HG02759 (cell line): Measurements from ENCODE around the gene WNT7B.

Experiments
- ATAC-seq: cut with Tn5 transposase; IDR thresholded peaks from one replicate; pipeline ENCODE4 v1.9.1; 2021; ENCODE audit warnings: mild to moderate bottlenecking, moderate library complexity; ENCODE audit not compliant: unreplicated experiment

WNT7B gene

DNA sequence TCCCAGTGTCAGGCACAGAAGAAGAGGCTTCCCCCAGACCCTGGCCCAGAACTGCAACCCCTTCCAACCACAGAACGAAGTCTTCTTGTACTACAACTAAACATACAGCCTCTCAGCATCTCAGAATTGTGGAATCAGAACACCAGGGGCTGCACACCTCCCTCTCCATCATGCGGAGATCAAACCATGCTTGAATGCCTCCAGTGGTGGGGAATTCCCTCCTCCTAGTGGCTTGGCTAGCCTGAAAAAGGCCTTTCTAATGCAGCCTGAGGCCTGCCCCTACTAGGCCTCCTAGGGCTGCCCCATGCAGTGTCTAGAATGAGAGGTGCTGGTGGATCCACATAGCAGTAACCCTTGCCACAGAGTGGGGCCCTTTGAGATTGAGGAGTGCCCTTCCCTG lies 62.7 kb downstream of the WNT7B start:
- no peak for ATAC-seq

GRCh38 chr22:45912910-45913309 lies 64.1 kb downstream of the WNT7B start:
- ATAC-seq = no peak

DNA sequence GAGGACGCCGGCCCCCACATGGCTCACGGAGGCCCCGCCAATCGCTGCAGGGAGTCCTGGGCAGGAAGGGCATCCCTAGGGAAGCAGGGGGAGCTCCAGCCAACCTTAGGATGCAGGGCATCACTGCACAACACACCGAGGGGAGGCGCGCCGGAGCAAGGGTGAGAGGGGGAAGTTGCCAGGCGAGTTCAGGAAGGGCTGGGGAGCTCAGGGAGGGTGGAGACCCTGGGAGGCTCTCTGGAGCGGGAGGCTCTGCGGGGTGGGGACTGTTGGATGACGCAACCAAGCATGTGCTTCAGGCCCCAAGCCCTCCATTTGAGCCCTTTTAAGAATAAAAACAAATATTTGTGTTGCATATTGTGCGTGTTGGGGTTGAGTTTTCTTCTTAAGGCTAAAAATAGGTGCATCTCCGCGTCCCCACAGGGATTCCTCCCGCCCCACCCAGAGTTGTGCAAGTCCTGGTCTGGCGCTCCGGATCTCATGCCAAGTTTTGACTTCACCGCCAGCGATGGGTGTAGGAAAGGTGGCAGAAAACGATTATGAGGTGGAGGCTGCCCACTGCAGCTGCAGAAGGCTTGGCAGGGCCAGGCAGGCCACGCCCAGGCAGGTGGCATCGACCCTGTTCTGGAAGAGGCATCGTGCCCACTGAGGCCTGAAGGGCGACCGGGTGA lies 65.2 kb downstream of the WNT7B start:
- no peak for ATAC-seq

GRCh38 chr22:45910928-45911467 lies 66.0 kb downstream of the WNT7B start:
- ATAC-seq = no peak

DNA sequence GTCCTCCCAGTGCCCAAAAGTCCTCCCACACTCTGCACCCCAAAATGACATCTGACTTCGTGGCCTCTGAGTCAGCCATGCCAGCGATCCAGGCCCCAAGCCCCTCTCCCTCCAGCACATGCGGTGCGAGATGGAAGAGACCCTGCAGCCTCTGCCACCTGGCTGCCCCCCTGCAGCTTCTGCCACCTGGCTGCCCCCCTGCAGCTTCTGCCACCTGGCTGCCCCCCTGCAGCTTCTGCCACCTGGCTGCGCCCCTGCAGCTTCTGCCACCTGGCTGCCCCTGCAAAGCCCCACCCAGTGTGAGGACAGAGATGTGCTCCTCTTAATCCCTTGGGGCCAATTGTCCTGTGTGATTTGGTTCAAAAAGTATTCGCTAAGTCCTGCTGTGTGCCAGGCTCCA lies 68.0 kb downstream of the WNT7B start:
- no peak for ATAC-seq

DNA sequence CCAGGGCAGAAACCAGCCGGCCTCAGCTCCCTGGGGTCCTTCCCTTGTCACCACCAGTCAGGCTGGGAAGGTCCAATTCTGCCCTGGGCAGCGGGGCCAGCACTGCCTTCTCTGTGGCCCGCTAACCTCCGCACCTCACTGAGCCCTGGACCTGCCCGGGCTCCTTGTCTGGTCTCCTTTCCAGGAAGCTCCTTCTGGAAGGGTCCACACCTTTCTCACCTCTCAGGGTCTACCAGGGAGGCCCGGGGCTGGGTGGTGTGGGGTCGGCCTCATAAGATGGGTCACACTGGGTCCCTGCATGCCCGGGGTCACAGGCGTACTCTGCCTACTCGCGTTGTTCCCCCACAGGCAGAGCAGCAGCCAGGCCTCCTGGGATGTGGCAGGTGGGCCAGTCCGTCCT lies 69.0 kb downstream of the WNT7B start:
- no peak for ATAC-seq

DNA sequence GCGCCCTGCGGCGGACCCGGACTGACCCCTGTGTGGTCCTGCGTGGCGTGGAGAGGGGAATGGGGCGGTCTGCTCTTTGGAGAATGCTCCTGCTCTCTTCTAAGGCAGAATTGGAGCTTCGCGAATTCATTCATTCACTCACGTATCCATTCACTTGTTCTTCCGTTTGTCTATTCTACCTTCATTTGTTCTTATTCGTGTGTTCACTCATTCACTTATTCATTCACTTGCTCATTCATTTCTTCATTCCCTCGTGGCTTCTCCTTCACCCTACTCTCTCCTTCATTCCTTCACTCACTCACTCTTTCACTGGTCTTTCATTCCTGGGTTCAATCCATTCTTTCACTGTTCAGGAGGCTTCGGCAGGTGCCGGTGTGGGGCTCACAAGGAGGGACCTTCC lies 69.6 kb downstream of the WNT7B start:
- ATAC-seq = no peak

GRCh38 chr22:45906946-45907345 lies 70.0 kb downstream of the WNT7B start:
- ATAC-seq = no peak

GRCh38 chr22:45905924-45906865 lies 70.8 kb downstream of the WNT7B start:
- no peak for ATAC-seq

GRCh38 chr22:45905326-45905923 lies 71.5 kb downstream of the WNT7B start:
- no peak for ATAC-seq

DNA sequence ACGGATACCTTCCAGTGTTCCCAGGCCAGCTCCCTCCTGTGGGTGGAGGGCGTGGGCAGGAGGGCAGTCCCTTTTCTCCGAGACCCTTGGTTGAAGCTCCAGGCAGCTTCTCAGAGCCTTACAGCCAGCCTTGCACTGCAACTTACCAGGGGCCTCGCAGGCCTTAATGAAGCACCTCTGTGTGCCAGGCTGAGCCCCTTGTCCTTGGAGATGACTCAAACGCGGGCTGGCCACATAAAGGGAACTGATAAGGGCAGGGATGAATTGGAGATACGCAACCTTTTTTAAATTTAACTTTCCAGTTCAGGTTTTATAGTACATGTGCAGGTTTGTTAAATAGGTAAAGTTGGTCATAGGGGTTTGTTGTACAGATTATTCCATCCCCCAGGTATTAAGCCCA lies 72.7 kb downstream of the WNT7B start:
- ATAC-seq = no peak

DNA sequence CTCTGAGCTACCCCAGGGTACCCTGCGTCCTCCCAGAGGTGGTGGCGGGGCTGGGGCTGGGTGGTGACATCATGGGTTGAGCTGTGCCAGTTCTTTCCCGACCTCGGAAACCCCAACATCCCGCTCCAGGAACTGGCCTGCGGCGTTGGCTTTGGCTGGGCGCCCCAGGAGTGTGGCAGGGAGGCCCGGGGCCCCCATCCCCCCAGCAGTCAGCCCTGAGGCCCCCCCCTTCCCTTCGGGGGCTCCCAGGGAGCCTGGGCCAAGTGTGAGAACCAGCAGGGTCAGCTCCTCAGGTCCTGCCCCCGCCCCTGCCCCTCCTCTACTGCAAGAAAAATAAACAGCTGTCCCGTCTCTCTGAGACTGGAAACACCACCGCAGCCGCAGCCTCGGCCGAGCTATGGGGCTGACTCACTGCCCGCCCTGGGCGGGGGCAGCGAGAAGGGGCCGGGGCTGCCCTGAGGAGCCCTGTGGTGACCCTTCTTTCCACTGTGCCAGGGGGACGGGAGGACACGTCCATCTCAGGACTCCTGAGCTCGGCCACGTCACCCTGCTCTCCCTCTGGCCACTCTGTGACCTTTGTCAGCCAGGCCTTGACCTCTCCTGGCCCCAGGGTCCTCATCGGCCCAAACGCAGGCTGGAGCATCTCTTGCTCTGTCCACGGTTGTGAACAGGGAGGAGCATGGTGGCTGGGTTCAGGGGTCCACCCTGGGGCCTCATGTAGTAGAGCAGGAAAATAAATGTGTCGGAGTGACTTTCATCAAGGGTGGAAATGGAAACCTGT lies 73.4 kb downstream of the WNT7B start:
- no peak for ATAC-seq

DNA sequence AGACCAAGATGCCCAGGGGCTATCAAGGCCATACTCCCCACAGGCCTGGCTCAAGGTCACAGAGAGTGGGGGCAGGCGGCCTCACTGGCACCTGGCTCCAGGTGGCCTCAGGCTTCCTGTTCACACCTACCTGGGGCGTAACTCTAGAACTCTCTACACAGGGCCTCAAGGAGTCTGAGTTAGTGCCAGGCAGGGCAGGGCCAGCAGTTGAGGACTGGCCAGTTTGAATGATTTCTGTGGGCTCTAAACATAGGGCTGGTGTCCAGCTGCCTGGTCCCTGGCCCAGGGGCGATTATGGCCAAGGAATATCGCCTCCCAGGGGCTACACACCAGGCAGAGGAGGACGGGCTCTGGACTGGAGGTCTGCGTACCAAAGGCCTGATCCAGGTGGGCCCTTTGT lies 79.2 kb downstream of the WNT7B start:
- no peak for ATAC-seq

DNA sequence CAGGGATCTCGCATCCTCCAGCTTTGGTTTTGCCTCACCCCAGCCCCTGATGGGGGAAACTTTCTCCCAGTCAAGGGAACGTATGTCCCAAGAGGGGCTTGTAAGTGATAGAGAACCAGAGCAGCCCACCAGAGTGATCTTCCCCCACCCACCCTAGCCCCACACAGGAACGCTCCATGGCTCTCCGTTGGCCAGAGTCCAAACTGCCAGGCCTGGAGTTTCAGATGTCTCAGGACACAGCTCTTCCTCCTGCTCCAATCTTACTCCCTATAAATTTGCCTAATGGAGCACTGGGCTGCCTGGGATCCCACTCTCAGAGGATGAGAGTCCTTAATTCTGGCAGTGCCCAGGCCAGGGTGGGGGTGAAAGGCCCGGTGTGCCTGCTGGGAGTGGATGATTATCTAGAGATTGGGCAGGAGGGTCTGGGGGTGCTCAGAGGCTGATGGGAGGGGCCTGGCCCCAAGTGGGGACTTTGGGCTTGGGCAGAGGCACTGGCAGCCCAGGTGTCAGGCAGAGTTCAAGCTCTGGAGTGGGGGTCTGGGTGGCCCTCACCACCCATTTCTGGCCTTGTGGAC lies 79.9 kb downstream of the WNT7B start:
- ATAC-seq = no peak

DNA sequence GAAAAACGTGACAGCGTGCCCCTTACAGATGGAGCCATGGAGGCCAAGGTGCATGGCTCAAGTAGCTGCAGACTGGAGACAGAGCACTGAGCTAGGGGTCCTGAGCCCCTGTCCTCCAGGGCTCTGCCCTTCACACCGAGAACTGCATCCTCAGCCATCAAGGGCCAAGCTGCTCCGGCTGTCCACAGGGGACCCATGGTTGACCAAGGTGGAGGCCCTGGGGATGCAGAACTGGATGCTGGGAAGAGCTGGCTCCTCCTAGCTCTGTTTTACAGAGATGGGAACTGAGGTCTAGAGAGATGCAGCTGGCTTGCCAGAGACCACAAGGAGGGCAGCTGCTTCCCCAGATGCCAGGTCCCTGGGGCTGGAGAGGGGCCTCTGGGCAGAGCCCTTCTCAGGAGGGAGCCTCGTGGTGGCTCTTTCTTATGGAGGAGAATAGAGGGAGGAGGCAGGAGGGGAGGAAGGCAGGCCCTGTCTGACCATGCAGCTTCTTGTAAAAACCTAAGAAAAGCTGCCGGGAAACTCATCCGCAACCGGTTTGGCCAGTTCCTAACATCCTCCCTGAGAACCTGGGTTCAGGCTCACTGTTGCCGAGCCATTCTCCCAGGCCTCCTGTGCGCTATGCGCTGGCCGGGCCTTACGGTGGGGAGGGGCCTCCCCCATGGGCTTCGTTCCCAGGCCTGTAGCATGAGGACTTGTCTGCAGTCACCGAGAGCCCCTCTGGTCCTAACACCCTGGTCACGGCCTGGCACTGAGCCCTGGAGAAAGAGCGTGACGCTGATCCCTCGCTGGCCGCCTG lies 80.6 kb downstream of the WNT7B start:
- ATAC-seq = no peak

DNA sequence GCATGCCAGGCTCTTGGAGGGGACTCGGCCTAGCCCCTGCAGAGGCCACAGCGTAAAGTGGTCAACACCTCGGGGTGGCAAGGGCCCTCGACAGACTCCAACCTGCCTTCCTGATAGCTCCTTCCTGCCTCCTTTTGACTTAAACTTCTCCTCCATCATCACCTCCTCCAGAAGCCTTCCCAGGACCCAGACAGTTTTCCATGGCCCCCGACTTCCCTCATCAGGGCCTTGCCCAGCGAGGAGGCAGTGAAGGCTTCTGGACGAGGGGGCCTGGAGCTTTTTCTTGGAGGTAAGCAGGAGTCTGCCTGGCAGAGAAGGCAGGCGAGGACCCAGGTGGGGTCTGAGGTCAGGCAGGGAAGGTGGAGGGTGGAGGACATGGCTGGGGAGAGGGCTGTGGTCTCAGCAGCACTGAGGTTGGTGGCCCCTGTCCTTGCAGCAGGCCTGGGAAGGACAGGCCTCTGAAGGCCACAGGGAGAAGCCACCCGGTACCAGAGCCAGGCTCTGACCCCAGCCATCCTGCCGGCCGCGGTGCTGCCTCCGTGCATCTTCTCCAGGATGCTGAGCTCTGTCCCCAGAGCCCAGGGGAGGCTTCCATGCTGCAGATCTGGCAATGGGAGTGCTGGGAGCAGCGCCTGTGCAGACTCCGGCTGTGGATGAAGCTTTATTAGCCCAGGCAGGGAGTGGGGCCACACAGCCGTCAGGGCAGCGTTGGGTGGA lies 81.4 kb downstream of the WNT7B start:
- ATAC-seq = no peak

GRCh38 chr22:45893516-45893915 lies 83.4 kb downstream of the WNT7B start:
- ATAC-seq = no peak

DNA sequence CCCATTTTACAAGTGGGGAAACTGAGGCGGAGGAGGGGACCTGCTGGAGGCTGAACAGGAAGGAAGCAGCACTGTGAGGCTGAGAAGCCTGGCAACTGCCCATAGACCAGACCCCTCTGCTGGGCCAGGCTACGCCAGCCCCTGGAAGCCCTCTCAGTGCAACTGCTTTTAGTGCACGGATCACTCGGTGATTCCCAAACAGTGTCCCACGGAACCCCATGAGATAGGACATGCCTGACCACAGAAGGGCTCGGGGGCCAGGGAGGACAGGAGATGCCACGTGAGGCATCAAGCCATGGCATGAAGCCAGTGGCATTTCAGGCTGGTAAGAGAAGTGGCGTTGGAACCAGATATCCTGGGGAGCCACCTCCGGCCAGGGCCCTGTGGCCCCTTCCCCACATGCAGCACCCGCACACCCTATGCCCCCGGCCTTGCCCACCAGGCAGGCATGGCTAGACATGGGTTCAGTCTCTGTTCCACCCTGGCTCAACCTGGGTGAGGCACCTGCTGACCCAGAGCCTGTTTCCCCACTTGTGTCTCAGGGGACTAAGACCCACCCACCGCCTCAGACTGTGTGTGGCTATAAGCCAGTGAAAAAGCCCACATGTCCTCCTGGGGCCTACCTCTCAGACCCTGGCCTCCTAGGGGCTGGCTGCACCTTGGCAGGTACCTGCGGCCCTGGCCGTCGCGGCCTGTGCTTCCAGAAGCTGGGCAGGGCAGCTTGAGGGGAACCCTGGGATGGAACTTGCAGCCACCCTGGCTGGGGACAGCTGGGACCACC lies 84.1 kb downstream of the WNT7B start:
- no peak for ATAC-seq
